Tongue (tissue), 2 donors: ENCODE results near the gene PDIA6. TPM values are rescaled to one million over a fixed set of nuclear protein-coding genes. Genes with fewer than 3 reads are reported as not detected.
"Not testable (repeated sequence)": the region's sequence is repeated elsewhere in the genome, so short reads cannot be mapped to it uniquely, and the experiment has no call there.

Source experiments
- DNase-seq: peaks from one replicate; pipeline ENCODE4 v3.0.0-alpha.2; 2015
- total RNA-seq: library from RNA; depleted of rRNA; stranded (reverse); fragments of >200 nt; gene quantifications from one replicate; pipeline ENCODE4 v1.2.3, GENCODE V29; 2014

Gene PDIA6
- total RNA-seq, 1 donor from 2014 or later: 162 TPM

DNA sequence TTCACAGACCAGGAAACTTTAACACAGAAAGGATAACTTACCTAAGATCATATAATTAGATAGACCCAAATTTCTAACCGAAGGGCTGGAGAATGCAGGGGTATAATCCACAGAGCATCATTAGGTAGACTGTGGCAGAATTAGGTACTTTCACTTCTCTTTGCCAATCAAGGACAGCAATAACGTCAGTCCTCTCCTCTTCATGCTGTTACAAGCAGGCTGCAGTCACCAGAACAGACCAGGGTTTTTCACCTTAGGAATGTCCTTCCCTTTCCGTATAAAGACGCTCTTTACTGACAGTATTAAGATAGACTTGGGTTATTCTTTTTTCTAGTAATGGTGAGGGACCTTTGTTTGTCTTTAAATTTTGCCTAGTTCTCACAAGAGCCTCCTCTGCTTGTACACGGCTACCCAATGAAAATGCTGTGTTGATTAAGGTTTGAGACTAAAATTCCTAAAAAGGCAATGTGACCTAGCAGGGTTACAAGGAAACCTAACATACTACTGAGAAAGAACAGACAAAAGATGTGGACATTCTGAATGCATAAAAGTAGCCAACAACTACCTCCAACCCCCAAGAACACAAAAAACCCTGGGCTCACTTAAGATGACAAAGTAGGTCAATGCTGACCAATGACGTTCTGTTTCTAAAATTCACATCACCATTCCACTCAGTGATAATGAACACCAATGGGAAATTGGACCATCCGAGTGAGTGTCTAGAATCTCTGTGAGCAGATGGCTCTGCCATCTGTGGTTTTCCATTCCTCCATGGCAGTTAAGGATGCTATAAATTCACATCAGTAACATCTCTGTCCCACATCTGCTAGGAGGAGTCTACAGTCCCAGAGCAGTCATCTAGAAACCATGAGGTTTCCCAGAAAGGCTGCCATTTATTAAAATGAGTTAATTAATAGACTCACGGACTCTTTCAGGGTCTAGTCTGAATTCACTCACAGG is 2.1 kb downstream of the PDIA6 start:
- DNase-seq: peak; percentile 45

DNA sequence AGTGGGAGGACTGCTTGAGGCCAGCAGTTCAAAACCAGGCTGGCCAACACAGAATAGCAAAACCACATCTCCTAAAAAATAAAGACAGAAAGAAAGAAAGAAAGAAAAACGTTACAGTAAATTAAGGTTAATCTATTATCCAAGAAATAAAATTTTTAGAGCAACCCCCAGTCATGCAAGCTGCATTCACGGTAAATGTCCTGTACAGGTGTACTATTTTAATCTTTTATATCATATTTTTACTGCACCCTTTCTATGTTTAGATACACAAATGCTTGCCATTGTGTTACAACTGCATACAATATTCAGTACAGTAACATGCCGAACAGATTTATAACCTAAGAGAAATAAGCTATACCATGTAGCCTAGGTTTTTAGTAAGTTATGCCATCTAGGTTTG is 6.0 kb downstream of the PDIA6 start:
- no peak for DNase-seq

DNA sequence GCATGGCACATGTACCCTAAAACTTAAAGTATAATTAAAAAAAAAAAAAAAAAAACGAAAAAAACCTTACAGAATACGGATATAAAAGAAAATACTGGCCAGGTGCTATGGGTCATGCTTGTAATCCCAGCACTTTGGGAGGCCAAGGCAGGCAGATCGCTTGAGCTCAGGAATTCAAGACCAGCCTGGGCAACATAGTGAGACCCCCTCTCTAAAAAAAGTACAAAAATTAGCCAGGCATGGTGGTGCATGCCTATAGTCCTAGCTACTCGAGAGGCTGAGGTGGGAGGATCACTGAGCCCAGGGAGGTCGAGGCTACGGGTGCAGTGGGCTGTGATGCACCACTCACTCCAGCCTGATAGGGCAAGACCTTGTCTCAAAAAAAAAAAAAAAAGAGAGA is 6.6 kb downstream of the PDIA6 start:
- not testable (repeated sequence) for DNase-seq

DNA sequence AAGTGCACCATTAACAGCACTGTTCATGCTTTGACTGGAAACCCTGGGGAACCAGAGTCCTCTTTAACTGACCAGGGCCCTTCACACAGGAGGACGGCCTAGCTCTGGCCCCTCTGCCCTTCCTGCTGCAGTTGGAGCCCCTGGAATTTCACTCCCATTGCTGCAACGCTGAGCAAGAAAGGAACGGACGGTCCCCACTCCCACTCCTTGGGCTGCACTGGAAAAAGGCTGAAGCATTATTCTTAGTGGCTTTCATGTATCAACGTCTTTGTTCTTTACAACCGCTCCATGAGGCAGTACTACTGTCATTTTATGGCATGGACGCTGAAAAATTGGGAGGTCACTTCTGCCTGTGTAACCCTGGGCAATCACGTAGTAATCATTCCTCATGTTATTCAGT is 9.9 kb downstream of the PDIA6 start:
- no peak for DNase-seq

DNA sequence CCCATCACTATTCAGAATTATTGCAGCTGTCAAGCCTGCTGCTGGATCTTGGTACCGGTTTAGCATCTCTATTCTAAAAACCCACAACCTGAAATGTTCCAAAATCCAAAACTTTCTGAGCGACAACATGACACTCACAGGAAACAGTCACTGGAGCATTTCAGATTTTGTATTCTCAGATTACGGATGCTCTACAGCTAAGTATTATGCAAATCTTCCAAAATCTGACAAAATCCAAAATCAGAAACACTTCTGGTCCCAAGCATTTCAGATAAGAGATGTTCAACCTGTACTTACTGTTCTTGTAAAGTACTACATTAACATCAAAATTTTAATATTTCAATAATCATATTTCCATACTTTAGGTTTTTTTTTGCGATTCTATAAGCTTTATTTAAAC is 12.4 kb downstream of the PDIA6 start:
- DNase-seq: no peak

DNA sequence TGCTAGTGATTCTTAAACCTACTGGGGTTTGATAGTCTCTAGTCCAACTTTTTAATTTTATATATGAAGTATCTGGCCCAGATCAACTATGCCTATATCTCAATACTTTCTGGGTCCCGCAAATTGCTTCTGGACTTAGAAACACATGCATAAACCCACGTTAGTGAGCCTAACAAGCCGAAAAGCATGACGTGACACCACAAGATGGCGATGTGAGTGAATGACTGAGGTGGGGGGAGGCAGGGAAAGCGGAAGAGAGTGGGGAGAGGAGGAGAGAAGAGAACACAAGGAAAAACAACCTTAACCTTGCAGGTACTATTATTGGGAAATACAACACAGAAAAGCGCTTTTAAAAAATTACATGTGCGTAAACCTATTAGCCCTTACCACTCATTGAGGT is 13.8 kb downstream of the PDIA6 start:
- DNase-seq: no peak

DNA sequence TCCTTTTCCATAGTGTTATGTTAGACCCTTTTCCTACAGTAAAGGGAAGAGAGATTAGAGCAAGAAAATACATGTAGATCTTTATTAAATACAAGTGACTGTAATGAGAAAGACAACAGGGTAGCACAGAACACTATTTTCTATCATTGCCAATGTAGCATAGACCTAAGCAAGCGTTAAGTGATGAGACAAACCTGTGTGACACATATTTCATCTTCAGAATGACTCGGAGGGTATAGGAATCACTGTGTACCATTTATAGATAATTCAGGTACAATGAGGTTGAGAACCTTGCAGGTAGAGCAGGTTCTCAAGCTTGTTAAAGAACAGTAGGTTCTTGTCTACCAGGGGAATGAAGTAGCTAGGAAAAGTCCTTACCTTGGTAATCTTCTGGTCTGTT is 15.9 kb downstream of the PDIA6 start:
- DNase-seq: no peak

DNA sequence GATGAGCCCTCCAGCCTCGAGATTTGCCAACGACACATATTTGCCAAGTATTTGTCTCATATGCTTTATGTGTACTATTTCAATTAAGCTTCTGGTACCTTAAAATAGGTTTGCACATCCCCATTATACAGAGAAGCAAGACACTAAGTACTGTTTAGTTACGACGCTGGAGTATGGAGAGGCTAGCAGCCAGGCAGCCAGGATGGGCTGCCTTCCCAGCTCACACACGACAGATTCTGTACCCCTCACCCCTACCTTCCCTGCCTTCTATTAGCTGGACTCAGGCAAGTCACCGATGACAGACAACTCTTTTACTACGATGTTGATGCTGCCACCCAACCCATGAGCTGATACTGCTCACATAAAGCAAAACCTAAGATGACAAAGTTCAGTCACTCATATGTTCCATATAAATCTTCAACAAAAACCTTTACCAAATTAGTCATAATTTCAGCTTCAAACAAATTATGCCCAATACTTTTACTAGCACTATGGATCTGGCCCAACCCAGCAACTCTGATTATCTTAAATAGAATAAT is 17.0 kb downstream of the PDIA6 start:
- DNase-seq: no peak

DNA sequence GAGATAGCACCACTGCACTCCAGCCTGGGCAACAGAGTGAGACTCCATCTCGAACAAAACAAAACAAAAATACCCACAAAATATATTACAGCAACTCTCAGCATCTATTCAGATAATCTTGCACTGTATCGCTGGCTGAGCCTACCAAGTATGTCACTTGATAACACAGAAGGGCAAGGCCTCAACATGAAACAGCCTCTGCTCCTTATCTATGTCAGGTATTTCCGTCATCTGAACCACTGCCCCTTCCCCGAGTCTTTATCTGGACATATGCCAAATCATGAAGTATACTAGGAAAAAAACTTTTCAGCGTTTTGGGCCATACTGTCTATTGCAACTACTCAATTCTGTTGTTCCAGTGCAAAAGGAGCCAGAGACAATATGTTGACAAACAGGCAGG is 17.7 kb downstream of the PDIA6 start:
- no peak for DNase-seq

DNA sequence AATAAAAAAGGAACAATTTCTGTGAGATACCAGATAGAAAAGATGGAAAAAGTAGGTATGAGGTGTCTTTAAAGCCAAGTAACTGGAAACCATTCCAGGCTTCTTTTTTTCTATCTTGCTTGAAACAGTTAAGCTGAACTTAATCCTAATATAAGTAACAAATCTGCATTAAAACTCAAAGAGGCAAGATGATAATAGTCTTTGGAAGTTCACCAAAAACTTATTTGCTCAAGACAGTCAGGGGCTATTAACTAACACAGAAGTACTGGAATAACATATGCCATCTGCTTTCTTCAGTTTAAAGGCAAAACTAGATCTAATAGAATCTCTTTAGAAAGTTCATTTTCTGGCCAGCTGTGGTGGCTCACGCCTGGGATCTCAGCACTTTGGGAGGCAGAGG is 18.8 kb downstream of the PDIA6 start:
- no peak for DNase-seq

DNA sequence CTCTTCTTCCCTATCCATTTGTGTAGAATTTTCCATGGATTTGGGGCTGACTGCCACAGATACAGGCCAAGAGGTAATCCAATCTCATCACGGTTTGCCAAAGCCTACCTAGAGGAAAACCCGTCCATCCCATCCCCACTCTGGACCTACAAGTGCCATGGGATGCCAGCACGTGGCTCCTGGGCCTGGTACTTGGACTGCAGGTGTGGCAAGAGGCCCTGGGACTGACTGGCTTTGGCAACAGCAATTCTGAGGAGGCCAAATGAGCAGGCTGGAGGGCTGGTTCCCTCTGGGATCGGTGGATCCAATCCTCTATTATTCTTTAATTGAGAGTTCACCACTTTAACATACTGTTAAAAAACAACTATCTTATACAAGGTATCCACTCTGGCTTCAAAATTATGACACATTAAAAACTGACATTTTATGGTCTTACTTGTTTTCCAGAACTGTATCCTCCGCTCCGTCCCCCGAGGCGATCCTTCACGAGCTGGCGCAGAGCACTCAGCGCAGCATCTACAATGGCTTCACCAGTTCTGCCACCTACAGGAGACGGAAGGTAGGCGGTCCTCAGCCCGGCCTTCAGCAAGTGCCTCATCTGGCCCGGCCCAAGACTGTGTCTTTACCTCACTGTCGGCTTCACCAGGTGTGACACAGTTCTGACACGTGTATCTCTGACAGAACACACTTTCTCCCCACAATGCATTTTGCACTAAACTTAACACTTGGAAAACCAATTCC is 19.8 kb downstream of the PDIA6 start:
- no peak for DNase-seq

DNA sequence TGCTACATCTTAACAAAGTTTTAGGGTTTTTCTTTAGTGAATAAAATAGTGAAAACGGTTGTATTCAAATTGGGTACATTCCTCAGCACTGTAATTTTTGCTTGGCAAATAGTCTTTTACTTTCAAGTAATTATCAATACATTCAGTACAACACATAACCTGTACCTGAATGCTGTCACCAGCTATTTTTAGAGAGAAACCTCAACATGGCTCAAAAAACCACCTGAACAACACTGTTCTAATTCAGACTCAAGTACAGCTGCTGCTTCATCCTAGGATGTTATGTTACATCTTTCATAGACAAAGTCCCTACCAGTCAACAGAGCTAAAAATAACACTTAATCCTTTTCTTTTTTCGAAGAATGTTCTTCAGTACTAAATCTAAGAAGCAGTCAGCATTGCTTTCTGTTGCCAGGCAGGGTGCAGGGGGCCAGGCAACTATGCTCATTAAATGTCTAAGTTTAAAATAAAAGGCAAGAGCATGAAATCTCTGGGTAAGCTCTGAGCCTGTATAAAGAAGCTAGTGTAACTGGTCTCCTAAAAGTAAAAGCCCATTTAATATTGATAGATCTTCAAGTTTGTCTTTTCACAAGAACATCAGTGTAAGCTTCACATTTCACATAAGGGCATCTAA is 20.5 kb downstream of the PDIA6 start:
- DNase-seq: no peak

DNA sequence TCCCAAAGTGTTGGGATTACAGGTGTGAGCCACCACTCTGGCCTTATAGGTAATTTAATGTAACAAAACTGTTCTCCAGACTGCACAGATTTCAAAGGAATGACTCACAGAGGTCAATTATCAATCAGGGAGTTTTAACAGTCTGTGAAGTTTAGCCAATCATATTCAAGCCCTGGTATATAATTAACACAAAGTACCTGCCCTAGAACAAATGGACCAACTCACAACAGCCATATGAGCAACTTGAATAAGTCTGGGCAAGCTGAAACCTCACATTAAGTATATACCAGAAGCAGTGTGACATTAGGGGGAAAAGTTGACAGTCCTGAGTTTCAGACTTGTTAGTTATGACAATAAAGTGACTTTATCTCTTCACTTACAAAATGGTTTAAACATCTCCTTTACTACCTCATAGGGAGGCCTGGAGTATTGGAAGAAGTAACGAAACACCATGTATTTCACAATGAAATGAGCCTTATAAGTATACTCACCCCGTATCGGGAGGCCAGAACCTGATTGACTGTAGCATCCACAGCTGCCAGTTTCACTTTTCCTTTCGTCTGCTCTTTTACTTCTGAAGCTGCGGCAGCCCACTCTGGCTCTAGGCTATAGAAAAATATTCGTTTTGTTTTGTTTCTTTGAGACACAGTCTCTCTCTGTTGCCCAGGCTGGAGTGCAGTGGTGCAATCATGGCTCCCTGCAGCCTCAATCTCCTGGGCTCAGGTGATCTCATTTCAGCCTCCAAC is 22.2 kb downstream of the PDIA6 start:
- DNase-seq: no peak

DNA sequence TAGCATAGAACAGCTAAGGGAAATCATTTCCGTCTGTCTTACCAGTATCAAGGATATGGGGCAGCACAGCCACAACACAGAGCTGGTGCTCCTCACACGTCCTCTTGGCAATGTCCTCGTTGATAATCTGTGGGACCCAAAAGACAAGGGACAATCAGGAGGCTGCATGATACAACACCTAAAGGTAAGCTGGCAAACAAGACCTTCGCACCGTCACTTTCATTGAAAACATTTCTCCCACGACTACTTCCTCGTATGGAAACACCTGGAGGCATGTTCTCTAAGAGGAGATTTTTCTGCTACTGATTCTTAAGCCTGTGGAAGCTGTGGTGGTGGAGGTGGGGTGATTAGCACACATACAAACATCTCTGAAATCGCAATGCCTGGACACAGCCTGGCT is 23.7 kb downstream of the PDIA6 start:
- DNase-seq: no peak

DNA sequence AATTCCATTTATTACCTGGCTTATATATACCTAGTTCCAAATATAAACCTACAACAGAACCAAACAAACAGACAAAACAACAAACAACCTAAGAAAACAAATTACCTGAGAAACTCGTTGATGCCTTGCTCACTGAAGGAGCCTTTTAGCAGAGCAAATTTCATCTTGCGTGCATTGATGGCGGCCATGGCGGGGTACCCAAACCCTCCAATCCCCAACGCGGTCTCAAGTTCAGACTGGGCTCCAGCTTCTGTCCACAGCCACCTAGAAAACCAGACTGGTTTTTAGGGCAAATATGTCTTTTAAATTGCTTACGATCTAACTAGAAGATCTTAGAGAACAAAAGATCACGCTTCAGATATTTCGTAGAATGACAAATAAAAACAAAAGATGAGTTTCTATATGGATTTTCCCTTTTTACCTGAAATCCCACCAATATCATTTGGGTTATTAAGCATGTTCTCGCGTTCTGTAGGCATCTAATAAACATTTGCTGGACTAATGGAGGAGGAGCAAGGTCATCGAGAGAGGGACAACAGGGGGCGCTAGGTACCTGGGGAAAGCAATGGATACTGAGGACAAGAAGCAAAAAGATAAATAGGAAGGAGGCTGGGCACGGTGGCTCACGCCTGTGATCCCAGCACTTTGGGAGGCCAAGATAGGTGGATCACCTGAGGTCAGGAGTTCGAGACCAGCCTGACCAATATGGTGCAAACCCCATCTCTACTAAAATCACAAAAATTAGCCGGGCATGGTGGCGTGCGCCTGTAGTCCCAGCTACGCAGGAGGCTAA is 25.2 kb downstream of the PDIA6 start:
- DNase-seq: no peak

DNA sequence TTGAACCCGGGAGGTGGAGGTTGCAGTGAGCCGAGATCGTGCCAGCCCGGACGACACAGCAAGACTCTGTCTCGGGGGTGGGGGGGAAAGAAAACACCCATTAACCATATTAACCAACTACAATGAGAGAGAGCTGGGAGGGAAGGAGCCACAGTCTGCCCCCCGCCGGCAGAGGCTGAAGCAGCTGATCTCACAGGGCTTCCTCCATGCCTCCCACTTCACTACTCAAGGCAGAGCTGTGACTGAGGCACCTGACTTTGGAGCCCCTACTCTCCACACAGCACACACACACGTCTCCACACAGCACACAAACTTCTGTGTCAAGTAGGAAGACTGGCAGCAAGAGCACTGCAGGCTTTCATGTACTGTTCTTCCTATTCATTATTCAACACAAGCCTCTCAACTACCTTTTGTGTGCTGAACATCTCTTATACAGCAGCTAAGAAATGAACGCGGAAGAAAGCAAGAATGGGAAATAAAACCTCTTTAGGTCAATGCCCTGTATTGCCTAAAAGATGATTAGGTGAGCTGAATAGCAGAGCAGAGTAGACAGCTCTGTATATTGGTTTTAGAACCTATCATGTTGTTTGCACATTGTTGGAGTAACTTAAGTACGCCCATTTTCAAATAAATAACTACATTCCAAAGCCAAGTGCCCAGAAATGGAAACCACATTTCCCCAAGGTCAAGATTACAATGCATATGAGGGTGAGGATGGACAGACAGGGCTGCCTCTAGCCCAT is 26.2 kb downstream of the PDIA6 start:
- no peak for DNase-seq

DNA sequence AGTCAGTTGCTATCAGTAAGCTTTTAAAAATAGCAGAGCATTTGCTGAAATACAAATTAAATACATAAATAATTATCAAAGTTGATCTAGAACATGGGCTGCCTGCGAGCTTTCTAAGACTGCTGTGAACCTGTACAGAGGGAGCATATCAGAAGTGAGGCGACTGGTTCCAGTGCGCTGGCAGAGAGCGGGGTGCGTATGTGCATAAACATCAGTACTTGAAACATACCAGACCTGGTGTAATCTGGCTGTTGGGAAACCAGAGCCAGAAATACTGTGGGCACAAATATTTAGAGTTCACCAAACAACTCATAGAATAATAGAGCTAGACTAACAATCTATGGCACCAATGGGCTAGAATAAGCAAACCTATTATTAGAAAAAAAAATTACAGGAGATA is 27.3 kb downstream of the PDIA6 start:
- no peak for DNase-seq

DNA sequence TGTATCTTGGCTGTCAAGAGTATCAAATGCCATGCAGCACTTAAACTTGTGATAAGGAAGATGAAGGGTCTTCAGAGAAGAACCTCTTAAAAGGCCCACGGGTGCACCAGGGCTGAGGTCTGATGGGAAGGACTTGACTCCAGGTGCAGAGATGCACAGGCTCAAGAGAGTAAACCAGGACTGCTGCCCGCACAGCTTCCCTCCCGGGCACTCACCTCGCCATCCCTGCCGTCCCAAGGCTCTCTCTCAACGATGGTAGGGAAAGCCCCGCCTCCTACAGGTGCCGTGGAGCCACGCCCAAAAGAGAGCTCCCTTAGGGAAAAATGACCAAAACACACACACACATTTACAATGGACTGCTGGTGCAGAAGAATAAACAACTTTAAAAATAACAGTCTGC is 27.9 kb downstream of the PDIA6 start:
- DNase-seq: no peak

DNA sequence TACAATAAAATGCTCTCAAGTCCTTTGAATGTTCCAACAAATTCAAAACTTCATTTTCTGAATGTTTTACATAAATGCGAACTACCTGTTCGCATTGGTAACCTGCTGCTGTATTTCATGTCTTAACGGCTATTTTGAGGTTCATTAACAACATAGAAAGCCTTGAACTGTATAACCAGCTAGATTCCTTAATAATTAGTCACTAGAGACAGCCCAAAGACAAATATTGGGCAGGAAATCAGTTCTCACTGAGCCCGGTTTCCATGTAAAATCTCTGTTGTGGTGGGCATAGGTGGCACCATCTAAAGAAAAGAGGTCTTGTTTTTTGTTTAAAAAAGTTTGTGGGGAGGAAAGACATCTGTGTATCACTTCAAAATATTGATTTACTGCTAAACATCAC is 29.2 kb downstream of the PDIA6 start:
- DNase-seq: no peak

DNA sequence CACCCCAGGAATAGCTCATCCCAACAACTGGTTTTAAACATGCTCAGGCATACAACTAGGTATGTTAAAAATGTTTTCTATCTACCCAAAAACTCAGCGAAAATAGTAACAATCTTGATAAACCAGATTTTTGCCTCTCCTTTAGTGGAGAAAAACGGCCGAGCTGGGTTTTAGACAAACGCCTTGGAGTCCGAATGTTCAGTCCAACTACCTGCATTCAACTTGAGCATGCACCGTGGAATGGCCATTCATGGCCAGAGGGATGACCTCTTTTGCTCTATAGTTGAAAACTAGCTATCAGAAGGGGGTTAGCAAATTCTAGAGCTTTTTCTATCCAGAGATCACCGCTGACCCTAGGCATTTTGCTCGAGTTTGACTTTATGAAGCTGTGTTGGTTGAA is 30.8 kb downstream of the PDIA6 start:
- DNase-seq: no peak

DNA sequence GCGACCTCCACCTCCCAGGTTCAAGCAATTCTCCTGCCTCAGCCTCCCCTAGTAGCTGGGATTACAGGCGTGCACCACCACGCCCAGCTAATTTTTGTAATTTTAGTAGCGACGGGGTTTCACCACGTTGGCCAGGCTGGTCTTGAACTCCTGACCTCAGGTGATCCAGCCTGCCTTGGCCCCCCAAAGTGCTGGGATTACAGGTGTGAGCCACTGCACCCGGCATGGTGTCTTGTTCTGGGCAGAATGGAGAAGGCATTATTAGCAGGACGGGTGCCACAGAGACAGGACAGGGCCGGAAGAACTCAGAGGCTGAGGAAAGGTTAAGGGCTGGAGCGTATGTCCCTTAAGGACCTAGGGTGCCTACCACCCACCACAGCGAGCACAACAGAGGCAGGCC is 31.8 kb downstream of the PDIA6 start:
- DNase-seq: not testable (repeated sequence)
